ENCODE data around the gene MGP. TPM values are rescaled to one million over a fixed set of nuclear protein-coding genes. Genes with fewer than 3 reads are reported as not detected.

Gene MGP
- total RNA-seq, 1 experiment from 2014 or later = 0.96 TPM

DNA sequence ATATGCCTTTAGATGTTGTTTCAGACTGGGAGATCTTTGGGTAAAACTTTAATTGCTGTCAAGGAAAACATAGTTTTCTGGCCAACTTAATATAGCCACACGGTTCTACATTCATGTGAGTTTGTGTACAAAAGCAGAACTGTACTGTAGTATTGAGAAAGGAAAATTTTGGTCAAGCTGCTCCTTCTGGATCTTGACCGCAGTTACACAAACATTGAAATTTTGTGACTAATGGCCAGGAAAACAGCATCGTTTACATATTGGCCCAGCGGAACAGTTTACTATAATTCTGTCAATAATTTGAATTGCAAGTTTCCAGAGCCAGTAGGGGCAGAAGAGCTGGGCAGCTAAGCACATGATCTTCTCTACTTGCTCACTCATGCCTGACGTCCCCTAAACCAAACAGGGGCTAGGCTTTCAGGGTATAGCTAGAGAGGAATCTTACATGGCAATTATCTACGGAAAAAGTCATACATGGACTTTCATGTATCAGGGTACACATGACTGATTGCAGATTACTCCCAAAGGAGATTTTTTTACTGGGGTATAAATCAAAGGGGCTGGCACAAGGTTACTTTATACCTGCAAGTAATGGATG, 31.0 kb downstream of the MGP start:
- peaks cover 22% of the 10 kb centered on the region for H3K4me1 Mint-ChIP-seq
- ATAC-seq (no peak; the same call in 1 of the 2 replicates), DNase-seq (ENCODE audit: low spot score) (no peak)
- H3K27me3 Mint-ChIP-seq (ENCODE audit: low read depth) = peaks cover 10% of the 10 kb centered on the region
- no peak overlapping the region for H3K4me3 Mint-ChIP-seq
- H3K36me3 Mint-ChIP-seq = peaks cover 13% of the 10 kb centered on the region
- TF ChIP-seq, protein P1, sequence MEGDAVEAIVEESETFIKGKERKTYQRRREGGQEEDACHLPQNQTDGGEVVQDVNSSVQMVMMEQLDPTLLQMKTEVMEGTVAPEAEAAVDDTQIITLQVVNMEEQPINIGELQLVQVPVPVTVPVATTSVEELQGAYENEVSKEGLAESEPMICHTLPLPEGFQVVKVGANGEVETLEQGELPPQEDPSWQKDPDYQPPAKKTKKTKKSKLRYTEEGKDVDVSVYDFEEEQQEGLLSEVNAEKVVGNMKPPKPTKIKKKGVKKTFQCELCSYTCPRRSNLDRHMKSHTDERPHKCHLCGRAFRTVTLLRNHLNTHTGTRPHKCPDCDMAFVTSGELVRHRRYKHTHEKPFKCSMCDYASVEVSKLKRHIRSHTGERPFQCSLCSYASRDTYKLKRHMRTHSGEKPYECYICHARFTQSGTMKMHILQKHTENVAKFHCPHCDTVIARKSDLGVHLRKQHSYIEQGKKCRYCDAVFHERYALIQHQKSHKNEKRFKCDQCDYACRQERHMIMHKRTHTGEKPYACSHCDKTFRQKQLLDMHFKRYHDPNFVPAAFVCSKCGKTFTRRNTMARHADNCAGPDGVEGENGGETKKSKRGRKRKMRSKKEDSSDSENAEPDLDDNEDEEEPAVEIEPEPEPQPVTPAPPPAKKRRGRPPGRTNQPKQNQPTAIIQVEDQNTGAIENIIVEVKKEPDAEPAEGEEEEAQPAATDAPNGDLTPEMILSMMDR (IDR thresholded peaks at IDR 0.05) = no peak
- TF ChIP-seq, protein P2, sequence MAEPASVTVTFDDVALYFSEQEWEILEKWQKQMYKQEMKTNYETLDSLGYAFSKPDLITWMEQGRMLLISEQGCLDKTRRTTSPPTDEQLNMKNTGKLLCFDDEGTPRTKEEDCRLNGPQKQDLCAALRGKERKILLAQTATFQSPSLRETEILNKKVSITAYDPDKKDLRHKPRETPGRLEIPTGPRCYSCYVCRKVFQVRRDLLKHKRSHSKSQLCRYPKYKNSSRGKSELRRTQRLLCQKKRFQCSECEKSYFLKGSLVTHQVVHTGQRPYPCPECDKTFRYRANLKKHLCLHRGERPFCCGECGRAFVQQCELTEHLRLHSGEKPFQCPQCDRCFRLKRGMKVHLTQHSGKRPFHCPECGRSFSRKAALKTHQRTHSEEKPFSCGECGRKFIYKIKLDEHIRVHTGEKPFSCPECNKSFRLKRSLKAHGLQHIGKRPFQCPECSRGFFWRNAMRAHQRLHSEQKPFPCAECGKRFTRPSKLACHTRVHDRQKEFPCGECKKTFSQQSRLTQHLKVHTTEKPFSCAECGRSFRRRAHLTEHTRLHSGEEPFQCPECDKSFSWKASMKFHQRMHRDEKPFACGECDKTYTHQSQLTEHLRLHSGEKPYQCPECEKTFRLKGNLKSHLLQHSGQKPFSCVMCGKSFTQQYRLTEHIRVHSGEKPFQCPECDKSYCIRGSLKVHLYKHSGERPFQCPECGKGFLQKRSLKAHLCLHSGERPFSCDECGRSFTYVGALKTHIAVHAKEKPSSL (CRISPR knock-in tag; conservative IDR thresholded peaks at IDR 0.05) = no peak
- no peak for TF ChIP-seq ZNF416 (CRISPR knock-in tag; IDR thresholded peaks at IDR 0.05)
- peaks cover 29% of the 10 kb centered on the region for H3K9me3 Mint-ChIP-seq
- 0 out of 2 replicates have a peak overlapping the region, but pooled peaks have one; percentile 12 for H3K27ac Mint-ChIP-seq
- ChIA-PET POLR2A (no interaction called here), CTCF (interaction anchor here (1.0 to 2.0 kb wide), 3 partner anchors 9 to 142 kb away, joined by 3 to 6 read pairs (median 4); no protein-coding TSS in a partner anchor)

DNA sequence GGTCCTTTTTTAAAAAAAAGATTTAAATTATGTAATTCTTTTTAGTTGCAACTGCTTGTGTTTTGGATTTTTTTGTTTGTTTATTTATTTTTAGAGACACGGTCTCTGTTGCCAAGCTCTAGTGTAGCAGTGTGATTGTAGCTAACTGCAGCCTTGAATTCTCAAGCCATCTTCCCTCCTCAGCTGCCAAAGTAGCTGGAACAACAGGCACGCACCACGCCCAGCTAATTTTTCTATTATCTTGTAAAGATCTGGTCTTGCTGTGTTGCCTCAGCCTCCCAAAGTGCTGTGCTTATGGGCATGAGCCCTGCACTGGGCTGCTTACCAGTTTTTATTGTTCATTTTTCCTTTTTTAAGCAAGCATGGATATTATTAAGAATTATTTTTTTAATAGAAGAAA, 31.7 kb downstream of the MGP start:
- ChIA-PET POLR2A (interaction anchor here (1.1 kb wide), 1 partner anchor 20 kb away, joined by 3 read pairs; no protein-coding TSS in a partner anchor), CTCF (interaction anchor here (0.9 to 2.0 kb wide), 5 partner anchors 8 to 367 kb away, joined by 3 to 6 read pairs (median 4); partner anchors contain the start of gene RERG)
- H3K4me1 Mint-ChIP-seq = peaks cover 22% of the 10 kb centered on the region
- H3K4me3 Mint-ChIP-seq = no peak overlapping the region
- H3K27me3 Mint-ChIP-seq (ENCODE audit: low read depth) = peaks cover 10% of the 10 kb centered on the region
- H3K36me3 Mint-ChIP-seq = peaks cover 8% of the 10 kb centered on the region; the same call in 1 of the 2 replicates
- TF ChIP-seq ZNF671 (CRISPR knock-in tag; IDR thresholded peaks at IDR 0.05) (no peak), SP1 (CRISPR knock-in tag; conservative IDR thresholded peaks at IDR 0.05) (no peak), IRF2 (CRISPR knock-in tag; IDR thresholded peaks at IDR 0.05; ENCODE audit: borderline replicate concordance, low read depth) (no peak), NR1H2 (CRISPR knock-in tag; IDR thresholded peaks at IDR 0.05) (no peak), GABPB1 (CRISPR knock-in tag; IDR thresholded peaks at IDR 0.05) (no peak), ESRRA (CRISPR knock-in tag; IDR thresholded peaks at IDR 0.05; ENCODE audit: borderline replicate concordance) (no peak), FOXJ3 (CRISPR knock-in tag; IDR thresholded peaks at IDR 0.05; ENCODE audit: borderline replicate concordance) (no peak), ZNF219 (CRISPR knock-in tag; IDR thresholded peaks at IDR 0.05; ENCODE audit: borderline replicate concordance) (no peak), ZBTB21 (CRISPR knock-in tag; IDR thresholded peaks at IDR 0.05; ENCODE audit: borderline replicate concordance) (no peak), ZNF396 (CRISPR knock-in tag; IDR thresholded peaks at IDR 0.05; ENCODE audit: borderline replicate concordance) (no peak)
- TF ChIP-seq, protein P3, sequence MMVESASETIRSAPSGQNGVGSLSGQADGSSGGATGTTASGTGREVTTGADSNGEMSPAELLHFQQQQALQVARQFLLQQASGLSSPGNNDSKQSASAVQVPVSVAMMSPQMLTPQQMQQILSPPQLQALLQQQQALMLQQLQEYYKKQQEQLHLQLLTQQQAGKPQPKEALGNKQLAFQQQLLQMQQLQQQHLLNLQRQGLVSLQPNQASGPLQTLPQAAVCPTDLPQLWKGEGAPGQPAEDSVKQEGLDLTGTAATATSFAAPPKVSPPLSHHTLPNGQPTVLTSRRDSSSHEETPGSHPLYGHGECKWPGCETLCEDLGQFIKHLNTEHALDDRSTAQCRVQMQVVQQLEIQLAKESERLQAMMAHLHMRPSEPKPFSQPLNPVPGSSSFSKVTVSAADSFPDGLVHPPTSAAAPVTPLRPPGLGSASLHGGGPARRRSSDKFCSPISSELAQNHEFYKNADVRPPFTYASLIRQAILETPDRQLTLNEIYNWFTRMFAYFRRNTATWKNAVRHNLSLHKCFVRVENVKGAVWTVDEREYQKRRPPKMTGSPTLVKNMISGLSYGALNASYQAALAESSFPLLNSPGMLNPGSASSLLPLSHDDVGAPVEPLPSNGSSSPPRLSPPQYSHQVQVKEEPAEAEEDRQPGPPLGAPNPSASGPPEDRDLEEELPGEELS (CRISPR knock-in tag; IDR thresholded peaks at IDR 0.05) = no peak
- TF ChIP-seq, protein P4, sequence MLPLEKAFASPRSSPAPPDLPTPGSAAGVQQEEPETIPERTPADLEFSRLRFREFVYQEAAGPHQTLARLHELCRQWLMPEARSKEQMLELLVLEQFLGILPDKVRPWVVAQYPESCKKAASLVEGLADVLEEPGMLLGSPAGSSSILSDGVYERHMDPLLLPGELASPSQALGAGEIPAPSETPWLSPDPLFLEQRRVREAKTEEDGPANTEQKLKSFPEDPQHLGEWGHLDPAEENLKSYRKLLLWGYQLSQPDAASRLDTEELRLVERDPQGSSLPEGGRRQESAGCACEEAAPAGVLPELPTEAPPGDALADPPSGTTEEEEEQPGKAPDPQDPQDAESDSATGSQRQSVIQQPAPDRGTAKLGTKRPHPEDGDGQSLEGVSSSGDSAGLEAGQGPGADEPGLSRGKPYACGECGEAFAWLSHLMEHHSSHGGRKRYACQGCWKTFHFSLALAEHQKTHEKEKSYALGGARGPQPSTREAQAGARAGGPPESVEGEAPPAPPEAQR (CRISPR knock-in tag; IDR thresholded peaks at IDR 0.05) = no peak
- TF ChIP-seq, protein P5, sequence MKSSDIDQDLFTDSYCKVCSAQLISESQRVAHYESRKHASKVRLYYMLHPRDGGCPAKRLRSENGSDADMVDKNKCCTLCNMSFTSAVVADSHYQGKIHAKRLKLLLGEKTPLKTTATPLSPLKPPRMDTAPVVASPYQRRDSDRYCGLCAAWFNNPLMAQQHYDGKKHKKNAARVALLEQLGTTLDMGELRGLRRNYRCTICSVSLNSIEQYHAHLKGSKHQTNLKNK (CRISPR knock-in tag; IDR thresholded peaks at IDR 0.05) = no peak
- TF ChIP-seq, protein P6, sequence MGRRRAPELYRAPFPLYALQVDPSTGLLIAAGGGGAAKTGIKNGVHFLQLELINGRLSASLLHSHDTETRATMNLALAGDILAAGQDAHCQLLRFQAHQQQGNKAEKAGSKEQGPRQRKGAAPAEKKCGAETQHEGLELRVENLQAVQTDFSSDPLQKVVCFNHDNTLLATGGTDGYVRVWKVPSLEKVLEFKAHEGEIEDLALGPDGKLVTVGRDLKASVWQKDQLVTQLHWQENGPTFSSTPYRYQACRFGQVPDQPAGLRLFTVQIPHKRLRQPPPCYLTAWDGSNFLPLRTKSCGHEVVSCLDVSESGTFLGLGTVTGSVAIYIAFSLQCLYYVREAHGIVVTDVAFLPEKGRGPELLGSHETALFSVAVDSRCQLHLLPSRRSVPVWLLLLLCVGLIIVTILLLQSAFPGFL (CRISPR knock-in tag; IDR thresholded peaks at IDR 0.05; ENCODE audit: borderline replicate concordance) = no peak
- TF ChIP-seq, protein P7, sequence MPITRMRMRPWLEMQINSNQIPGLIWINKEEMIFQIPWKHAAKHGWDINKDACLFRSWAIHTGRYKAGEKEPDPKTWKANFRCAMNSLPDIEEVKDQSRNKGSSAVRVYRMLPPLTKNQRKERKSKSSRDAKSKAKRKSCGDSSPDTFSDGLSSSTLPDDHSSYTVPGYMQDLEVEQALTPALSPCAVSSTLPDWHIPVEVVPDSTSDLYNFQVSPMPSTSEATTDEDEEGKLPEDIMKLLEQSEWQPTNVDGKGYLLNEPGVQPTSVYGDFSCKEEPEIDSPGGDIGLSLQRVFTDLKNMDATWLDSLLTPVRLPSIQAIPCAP (CRISPR knock-in tag; IDR thresholded peaks at IDR 0.05) = no peak
- DNase-seq (ENCODE audit: low spot score) (no peak), ATAC-seq (peak; percentile 58)
- peaks cover 22% of the 10 kb centered on the region for H3K9me3 Mint-ChIP-seq
- no peak overlapping the region for H3K27ac Mint-ChIP-seq

Measured in WTC11 (cell line).